ENCODE results near the gene PDZRN3. TPM values are rescaled to one million over a fixed set of nuclear protein-coding genes. Genes with fewer than 3 reads are reported as not detected.

PDZRN3 gene
- 7.6 and 33.1 TPM in 2 replicates for total RNA-seq

DNA sequence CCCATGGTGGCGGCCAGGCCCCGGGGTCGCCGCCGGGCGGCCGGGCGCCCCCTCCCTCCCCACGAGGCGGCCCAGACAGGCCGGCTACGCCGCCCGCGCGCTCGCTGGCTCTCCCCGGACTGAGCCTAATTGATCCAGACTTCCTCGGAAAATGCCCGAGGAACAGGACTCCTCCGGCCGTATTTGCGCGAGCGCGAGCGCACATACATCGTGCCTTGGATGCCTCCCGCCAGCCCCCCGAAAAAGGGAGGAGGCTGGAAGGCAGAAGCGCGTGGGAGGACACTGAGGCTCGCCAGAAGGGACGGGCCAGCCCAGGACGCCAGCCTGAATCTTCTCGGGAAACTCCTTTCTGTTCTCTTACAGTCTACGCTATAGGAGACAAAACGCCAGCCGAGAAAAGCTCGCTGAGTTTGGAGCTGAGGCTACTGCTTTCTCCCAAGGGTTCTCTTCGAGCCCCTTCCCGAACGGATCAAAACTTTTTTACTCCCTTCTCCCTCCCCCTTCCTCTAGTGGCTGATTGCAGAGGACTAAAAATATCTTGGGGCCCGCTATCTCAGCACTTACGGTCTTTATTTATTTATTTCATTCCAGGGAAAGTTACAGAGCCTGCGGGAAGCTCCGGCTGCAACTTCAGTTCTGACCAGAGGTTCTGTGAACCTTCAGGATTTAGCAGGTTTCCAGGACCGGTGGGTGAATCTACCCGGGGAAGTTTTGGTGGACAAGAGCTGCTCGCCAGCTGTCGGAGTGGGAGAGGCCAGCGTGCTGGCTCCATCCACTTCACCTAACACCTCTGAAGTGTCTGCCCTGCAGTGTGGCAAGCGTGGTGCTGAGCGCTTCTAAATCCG lies at the start of gene PDZRN3:
Gene PDZRN3, minus strand, starts transcription at position 121 of the 845 bp plus-strand sequence.

All from epithelial cell of alveolus of lung (primary cell).